GM19240 (cell line): Measurements from ENCODE around the gene HMGB1.

Experiments
- DNase-seq: peaks from one replicate; pipeline ENCODE4 v3.0.0; 2011; ENCODE audit warnings: low spot score; ENCODE audit not compliant: insufficient read length

Gene HMGB1

DNA sequence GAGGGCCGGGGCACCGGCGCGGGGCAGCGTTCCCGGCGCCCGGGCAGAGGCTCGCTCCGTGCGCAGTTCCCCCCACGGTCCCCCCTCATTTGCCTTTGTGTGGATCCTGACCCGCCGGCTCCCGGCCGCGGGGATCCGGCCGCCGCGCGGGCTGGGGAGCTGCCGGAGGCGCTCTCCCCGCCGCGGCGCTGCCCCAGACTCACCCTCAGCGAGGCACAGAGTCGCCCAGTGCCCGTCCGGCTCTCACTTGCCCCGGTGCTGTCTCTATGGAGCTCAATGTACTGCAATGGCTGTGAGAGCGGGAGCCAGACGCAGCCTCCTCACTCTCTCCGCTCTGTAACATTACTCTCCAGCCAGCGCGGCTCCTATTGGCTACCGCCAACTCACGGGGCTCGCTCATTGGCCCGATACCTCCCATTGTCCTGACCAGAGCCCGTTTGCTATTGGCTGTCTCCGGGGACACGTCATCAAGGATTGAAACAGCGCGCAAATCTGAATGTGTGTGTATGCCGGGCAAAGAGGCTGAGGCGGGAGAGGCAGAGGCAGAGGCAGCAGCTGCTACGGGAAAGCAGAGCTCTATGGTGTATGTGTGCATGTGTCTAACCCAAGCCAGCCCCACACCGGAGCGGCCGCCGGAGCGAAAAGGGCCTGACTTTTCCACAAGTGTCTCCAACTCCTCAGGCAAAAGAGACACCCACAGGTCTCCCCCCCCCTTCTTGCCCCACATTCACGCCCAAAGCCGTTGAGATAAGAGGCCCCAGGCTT lies at the start of gene HMGB1:
Gene HMGB1, minus strand, starts transcription at position 344 of the 765 bp plus-strand sequence. CDS start 2,256 bp downstream, outside the sequence.
- DNase-seq = peak; percentile 91

- no peak for DNase-seq
Measured at GRCh38 chr13:30510811-30511371, 45.2 kb upstream of the HMGB1 start.

DNA sequence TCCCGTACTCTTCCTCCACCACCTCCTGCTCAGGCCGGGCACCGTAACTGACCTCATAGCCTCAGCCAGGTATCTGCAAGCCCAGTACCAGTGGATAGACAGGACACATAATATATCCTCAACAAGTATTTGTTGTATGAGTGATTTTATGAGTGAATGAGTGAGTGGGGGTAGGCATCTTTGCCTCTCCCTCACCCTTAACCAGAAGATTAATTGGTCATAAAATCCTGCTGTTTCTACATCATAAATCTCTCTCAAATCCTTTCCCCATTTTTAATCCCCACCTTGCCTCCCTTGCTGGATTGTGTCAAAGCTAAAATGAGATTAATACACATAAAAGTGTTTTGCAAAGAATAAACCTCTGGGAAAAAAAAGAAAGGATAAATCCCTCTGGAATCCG lies 44.4 kb upstream of the HMGB1 start:
- no peak for DNase-seq

DNA sequence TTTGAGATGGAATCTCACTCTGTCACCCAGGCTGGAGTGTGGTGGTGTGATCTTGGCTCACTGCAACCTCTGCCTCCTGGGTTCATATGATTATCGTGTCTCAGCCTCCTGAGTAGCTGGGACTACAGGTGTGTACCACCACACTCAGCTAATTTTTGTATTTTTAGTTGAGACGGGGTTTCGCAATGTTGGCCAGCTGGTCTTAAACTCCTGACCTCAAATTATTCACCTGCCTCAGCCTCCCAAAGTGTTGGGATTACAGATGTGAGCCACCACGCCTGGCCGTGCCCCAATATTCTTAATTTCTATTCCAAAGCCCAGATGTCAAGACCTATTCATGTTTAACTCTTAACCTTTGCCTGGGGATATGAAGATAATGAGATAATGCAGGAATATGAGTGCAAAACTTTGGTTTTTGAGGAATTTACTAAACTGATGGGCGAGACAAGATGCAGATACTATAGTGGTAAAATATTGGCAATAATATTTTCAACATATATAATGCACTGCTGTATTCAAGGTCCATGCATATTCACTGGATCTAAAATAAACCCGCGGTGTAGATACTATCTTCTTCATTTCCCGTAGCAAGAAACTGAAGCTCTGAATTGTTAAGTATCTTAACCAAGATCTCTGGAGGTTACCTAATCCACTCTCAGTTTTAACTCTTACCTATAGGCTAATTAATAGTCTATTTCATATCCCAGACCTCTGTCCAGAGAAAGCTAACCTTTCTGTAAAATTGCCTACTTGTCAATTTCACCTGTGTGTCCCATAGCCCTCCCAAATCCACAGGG lies 43.7 kb upstream of the HMGB1 start:
- DNase-seq = no peak

- DNase-seq = peak; percentile 21
Measured at GRCh38 chr13:30504081-30504480, 38.3 kb upstream of the HMGB1 start.

GRCh38 chr13:30502237-30502636 lies 36.5 kb upstream of the HMGB1 start:
- DNase-seq = no peak

DNA sequence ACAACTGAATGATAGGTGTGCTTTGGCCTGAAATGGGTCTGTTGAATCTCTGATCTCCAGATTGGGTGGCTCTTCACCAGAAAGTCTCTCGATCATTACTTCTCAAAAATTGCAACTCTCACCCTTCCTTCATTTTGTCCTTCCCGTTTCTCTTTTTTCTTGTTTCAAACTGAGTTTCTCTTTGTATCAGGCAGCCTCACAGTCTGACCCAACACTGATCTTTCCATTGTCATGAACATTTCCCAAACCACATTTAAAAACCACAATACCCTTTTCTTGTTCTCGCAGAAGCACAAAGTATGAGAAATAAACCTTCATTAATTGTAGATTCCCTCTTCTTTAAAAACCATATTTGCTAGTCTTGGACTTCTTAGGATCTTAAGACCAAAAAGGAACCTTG lies 33.6 kb upstream of the HMGB1 start:
- no peak for DNase-seq

GRCh38 chr13:30496147-30496546 lies 30.4 kb upstream of the HMGB1 start:
- DNase-seq = no peak

GRCh38 chr13:30495746-30496145 lies 30.0 kb upstream of the HMGB1 start:
- no peak for DNase-seq

- DNase-seq = no peak
Measured at GRCh38 chr13:30493658-30494381, 28.1 kb upstream of the HMGB1 start.

- no peak for DNase-seq
Measured at GRCh38 chr13:30487075-30487470, 21.3 kb upstream of the HMGB1 start.

DNA sequence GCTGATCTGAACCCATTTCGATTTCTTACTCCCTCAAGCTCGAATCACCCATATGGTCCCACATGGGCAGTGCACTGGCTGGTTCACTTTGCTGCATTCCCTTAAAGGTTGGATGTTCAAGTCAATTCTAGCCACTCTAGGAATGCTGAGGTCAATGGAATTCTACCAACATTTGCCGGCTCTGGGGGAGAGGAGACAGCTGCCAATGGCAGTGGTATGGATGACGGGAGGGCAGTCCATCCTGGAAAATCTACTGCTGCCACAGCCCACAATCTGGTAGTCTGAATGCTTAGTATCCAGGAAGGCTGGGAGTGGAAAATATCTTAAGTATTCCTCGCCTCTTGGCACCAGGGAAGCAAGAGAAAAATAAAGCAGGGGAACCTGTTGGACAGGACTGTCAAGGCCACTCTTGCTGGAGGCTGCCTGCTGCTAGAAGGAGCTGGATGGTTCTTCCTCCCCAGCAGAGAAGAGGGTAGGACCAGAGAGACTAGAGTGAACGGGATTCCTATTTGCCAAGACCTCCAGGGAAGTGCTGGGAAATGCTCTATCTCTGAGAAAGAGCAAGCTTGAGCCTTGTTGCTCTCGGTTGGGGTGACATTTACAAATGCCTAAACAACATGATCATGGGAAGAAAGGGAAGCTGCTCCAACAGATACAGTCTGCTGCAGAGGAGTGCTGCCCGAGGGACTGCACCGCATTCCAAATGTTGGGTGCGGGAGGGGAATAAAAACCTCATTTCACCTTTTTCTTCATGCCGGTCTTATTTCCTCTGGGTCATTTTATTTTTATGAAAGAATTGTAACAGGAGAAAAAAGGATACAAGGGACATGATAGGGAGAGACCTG lies 20.7 kb upstream of the HMGB1 start:
- DNase-seq = no peak

- no peak for DNase-seq
Measured at GRCh38 chr13:30481241-30481760, 15.6 kb upstream of the HMGB1 start.

DNA sequence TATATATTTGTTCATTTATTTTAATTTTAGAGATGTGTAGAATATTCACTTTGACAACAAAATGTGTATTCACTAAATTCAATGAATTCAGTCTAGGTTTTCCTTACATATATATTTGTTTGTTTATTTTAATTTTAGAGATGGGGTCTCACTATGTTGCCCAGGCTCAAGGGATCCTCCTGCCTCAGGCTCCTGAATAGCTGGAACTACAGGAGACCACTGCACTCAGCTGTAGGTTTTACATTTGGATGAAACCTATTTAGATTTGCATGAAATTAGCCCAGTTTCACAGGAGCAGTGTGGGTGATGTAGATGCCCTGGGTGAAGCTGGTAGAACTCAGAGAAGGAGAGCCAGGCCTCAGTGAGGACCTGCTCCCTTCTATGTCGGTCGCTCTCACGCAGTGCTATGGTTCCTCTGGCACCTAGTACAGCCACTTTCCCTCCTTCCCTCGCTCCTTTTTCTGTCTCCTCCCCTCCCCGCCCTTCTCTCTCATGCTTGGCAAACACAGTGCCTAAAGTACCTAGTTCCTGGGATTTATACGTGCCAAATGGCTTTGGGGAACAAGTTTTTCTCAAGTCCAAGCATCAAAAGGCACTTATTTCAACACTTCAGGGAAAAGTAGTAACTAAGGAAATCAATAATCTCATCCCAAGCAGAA lies 14.7 kb upstream of the HMGB1 start:
- no peak for DNase-seq

DNA sequence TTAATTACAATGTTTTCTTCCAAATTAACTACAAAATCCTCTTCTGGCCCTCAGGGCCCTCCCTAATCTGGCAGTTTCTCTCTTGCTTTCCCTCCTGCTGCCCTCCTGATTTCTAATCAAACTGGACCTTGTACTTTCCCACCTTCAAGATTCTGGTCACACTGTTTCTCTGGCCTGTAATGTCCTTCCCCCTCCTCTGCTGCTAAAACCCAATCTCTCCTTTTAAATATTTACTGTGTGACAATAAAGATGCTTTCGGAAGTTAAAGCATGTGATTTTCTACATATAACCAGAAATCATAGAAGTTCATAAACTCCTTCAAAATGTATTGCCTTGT lies 14.1 kb upstream of the HMGB1 start:
- no peak for DNase-seq

GRCh38 chr13:30479154-30479882 lies 13.6 kb upstream of the HMGB1 start:
- DNase-seq = no peak

- DNase-seq = peak; percentile 31
Measured at GRCh38 chr13:30477346-30478195, 11.8 kb upstream of the HMGB1 start.

- no peak for DNase-seq
Measured at GRCh38 chr13:30473675-30474074, 7.9 kb upstream of the HMGB1 start.

DNA sequence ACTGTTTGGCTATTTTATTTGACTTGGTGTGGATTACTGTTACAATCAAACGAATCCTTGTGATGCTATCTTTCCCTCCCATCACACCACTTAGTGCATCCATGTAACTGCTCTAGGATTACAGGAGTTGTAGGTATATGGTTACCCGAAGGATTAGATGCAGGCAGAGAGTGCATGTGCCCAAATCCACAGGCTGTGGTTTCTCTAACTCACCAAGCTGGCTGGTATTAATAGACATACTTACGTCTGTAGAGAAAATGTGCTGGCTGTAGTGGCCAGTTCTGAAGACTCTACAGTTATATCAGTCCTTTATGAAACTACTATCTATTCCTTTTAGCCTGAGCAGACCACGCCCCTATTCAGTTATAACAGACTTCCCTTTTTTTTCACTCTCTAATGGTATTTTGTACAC lies 1.1 kb upstream of the HMGB1 start:
- DNase-seq = no peak
